IMR-90 (cell line): ENCODE results near the gene HSD11B1L. TPM values are rescaled to one million over a fixed set of nuclear protein-coding genes. Genes with fewer than 3 reads are reported as not detected.

ENCODE experiments used
- ATAC-seq: fragments of 200-7000 bp; cut with Tn5 transposase; 2 replicates; pipeline ENCODE4 v1.9.1; 2020; ENCODE audit warnings: low read depth, mild to moderate bottlenecking, moderate library complexity
- BruUV-seq: library from RNA; stranded (reverse); fragments of 400-500 nt; replicated peaks from 2 replicates; lab custom pipeline; 2021; lab: Mats Ljungman, UMichigan
- CTCF ChIA-PET: fragments of 300-600 bp; formaldehyde crosslinking; extraction: SDS; loops from one replicate; lab custom pipeline; 2021; ENCODE audit warnings: antibody characterized with exemption; lab: Yijun Ruan, JAX
- POLR2A ChIA-PET: fragments of 300-600 bp; sonication (Branson Sonifier 250); formaldehyde crosslinking; loops from one replicate; lab custom pipeline; 2022; ENCODE audit warnings: antibody characterized with exemption; ENCODE audit not compliant: unreplicated experiment; lab: Charles Lee
- DNase-seq: peaks from one replicate; pipeline ENCODE4 v3.0.0; 2013
- H2AFZ ChIP-seq: replicated peaks from 2 replicates; pipeline ENCODE3; 2013; ENCODE audit warnings: low read length, mild to moderate bottlenecking; ENCODE audit not compliant: poor library complexity
- H2AK5ac ChIP-seq: 2 replicates; pipeline ENCODE4 v1.6.1; 2013; ENCODE audit warnings: low read depth, low read length, inconsistent platforms
- H2AK9ac ChIP-seq: replicated peaks from 2 replicates; pipeline ENCODE3; 2013; ENCODE audit warnings: mild to moderate bottlenecking, low read depth, low read length, moderate library complexity; ENCODE audit not compliant: poor library complexity
- H2BK120ac ChIP-seq: 2 replicates; pipeline ENCODE4 v1.6.1; 2013; ENCODE audit warnings: low read depth, low read length, inconsistent platforms
- H2BK15ac ChIP-seq: 3 replicates; pipeline ENCODE4 v1.6.1; 2013; ENCODE audit warnings: low read depth, low read length, inconsistent platforms
- H2BK20ac ChIP-seq: 2 replicates; pipeline ENCODE4 v1.6.1; 2013; ENCODE audit warnings: low read depth, mild to moderate bottlenecking, inconsistent platforms, low read length, moderate library complexity
- H2BK5ac ChIP-seq: 2 replicates; pipeline ENCODE4 v1.6.1; 2013; ENCODE audit warnings: mild to moderate bottlenecking, low read depth, low read length, inconsistent platforms; ENCODE audit not compliant: poor library complexity, severe bottlenecking
- H3K14ac ChIP-seq: replicated peaks from 2 replicates; pipeline ENCODE4 v1.6.1; 2013; ENCODE audit warnings: low read depth, low read length, inconsistent platforms
- H3K18ac ChIP-seq: 2 replicates; pipeline ENCODE4 v1.6.1; 2013; ENCODE audit warnings: low read depth, low read length, control low read depth
- H3K23ac ChIP-seq: 2 replicates; pipeline ENCODE4 v1.6.1; 2013; ENCODE audit warnings: low read depth, low read length, inconsistent platforms
- H3K27ac ChIP-seq: 2 replicates; pipeline ENCODE4 v1.5.1; 2013; ENCODE audit warnings: mild to moderate bottlenecking, control low read depth, low read length; ENCODE audit not compliant: insufficient read depth
- H3K27me3 ChIP-seq: 2 replicates; pipeline ENCODE4 v1.6.1; 2013; ENCODE audit warnings: low read length; ENCODE audit not compliant: control insufficient read depth, insufficient read depth
- H3K36me3 ChIP-seq: 2 replicates; pipeline ENCODE4 v1.6.1; 2013; ENCODE audit warnings: low read length, mixed read lengths; ENCODE audit not compliant: control insufficient read depth, insufficient read depth
- H3K4ac ChIP-seq: 2 replicates; pipeline ENCODE4 v1.6.1; 2013; ENCODE audit warnings: low read depth, low read length, inconsistent platforms
- H3K4me1 ChIP-seq: 2 replicates; pipeline ENCODE4 v1.6.1; 2013; ENCODE audit warnings: low read length, mixed read lengths; ENCODE audit not compliant: control insufficient read depth, insufficient read depth
- H3K4me2 ChIP-seq: 2 replicates; pipeline ENCODE4 v1.6.1; 2013; ENCODE audit warnings: low read depth, mild to moderate bottlenecking, control low read depth, low read length, moderate library complexity
- H3K4me3 ChIP-seq: 2 replicates; pipeline ENCODE4 v1.5.1; 2013; ENCODE audit warnings: low read depth, mild to moderate bottlenecking, control low read depth, low read length, moderate library complexity; ENCODE audit not compliant: insufficient read depth
- H3K56ac ChIP-seq: 2 replicates; pipeline ENCODE4 v1.6.1; 2013; ENCODE audit warnings: low read length, inconsistent platforms; ENCODE audit not compliant: insufficient read depth; ENCODE audit errors: extremely low read depth
- H3K79me1 ChIP-seq, 2 experiments: 2 replicates each; pipeline ENCODE4 v1.6.1; 2013; ENCODE audit warnings: low read length in 2 of 2, inconsistent platforms in 1 of 2, low read depth in 1 of 2
- H3K9ac ChIP-seq: 2 replicates; pipeline ENCODE4 v1.6.1; 2013; ENCODE audit warnings: low read depth, low read length, control low read depth
- H3K9me1 ChIP-seq: 2 replicates; pipeline ENCODE4 v1.6.1; 2013; ENCODE audit warnings: low read length, inconsistent platforms; ENCODE audit not compliant: insufficient read depth
- H3K9me3 ChIP-seq: 2 replicates; pipeline ENCODE4 v1.6.1; 2013; ENCODE audit warnings: low read length; ENCODE audit not compliant: control insufficient read depth, insufficient read depth
- H4K20me1 ChIP-seq: 2 replicates; pipeline ENCODE4 v1.6.1; 2013; ENCODE audit warnings: low read length, inconsistent platforms; ENCODE audit not compliant: insufficient read depth
- H4K5ac ChIP-seq: 2 replicates; pipeline ENCODE4 v1.6.1; 2013; ENCODE audit warnings: mild to moderate bottlenecking, low read depth, low read length, control low read depth
- H4K8ac ChIP-seq, 2 experiments: 2 replicates each; pipeline ENCODE4 v1.6.1; 2013; ENCODE audit warnings: low read depth in 2 of 2, low read length in 2 of 2, control low read depth in 1 of 2, inconsistent platforms in 1 of 2
- H4K91ac ChIP-seq: 2 replicates; pipeline ENCODE4 v1.6.1; 2013; ENCODE audit warnings: low read depth, low read length, inconsistent platforms; ENCODE audit not compliant: insufficient read depth
- BHLHE40 ChIP-seq: fragments of 150-350 bp; IDR thresholded peaks from 2 replicates; pipeline ENCODE4 v1.6.1; 2016; ENCODE audit warnings: mild to moderate bottlenecking, low read depth, low read length
- CEBPB ChIP-seq: IDR thresholded peaks from 2 replicates; pipeline ENCODE4 v1.6.1; 2012; ENCODE audit warnings: low read depth, low read length, improper control_type of control experiment
- CHD1 ChIP-seq: IDR thresholded peaks from 2 replicates; pipeline ENCODE4 v1.6.1; 2012; ENCODE audit warnings: low read depth, low read length, improper control_type of control experiment
- FOS ChIP-seq: fragments of 150-350 bp; IDR thresholded peaks from 2 replicates; pipeline ENCODE4 v1.6.1; 2016; ENCODE audit warnings: low read depth, low read length
- MAFK ChIP-seq: IDR thresholded peaks from 2 replicates; pipeline ENCODE4 v1.6.1; 2012; ENCODE audit warnings: low read depth, low read length, improper control_type of control experiment
- MAZ ChIP-seq: IDR thresholded peaks from 2 replicates; pipeline ENCODE4 v1.6.1; 2012; ENCODE audit warnings: low read depth, mild to moderate bottlenecking, low read length, improper control_type of control experiment, moderate library complexity, borderline replicate concordance
- NFE2L2 ChIP-seq: fragments of 150-350 bp; IDR thresholded peaks from 2 replicates; pipeline ENCODE4 v1.6.1; 2016; ENCODE audit warnings: low read depth, mild to moderate bottlenecking, low read length
- POLR2A ChIP-seq: IDR thresholded peaks from 2 replicates; pipeline ENCODE4 v1.6.1; 2012; ENCODE audit warnings: mild to moderate bottlenecking, low read depth, low read length
- RAD21 ChIP-seq: IDR thresholded peaks from 2 replicates; pipeline ENCODE4 v1.6.1; 2012; ENCODE audit warnings: low read length, improper control_type of control experiment
- RCOR1 ChIP-seq: IDR thresholded peaks from 2 replicates; pipeline ENCODE4 v1.6.1; 2012; ENCODE audit warnings: mild to moderate bottlenecking, low read length, improper control_type of control experiment; ENCODE audit not compliant: insufficient replicate concordance
- SMC3 ChIP-seq: fragments of 150-350 bp; IDR thresholded peaks from 2 replicates; pipeline ENCODE4 v1.6.1; 2016; ENCODE audit warnings: low read depth, mild to moderate bottlenecking, antibody characterized with exemption, low read length, moderate library complexity
- WGBS, 2 experiments: methylation state at CpG; one replicate each; pipeline versions ENCODE4 v1.1.5 to v1.1.7; 2013; ENCODE audit warnings: missing lambda C conversion rate in 2 of 2; ENCODE audit not compliant: insufficient read length in 1 of 2; ENCODE audit errors: extremely low coverage in 2 of 2; 5-methylcytosine and 5-hydroxymethylcytosine counted together
- dilution Hi-C: fragments of 300-500 bp; cut with HindIII; formaldehyde crosslinking; loops from one replicate; pipeline ENCODE4 v1.14.3; 2018; ENCODE audit warnings: low sequenced_read_pairs; ENCODE audit not compliant: unreplicated experiment
- in situ Hi-C: fragments of 300-500 bp; cut with MboI; formaldehyde crosslinking; loops from 3 replicates; pipeline ENCODE4 v1.14.3; 2019; ENCODE audit warnings: low sequenced_read_pairs, inconsistent platforms, mixed read lengths
- intact Hi-C: fragments of 100-400 bp; cut with micrococcal nuclease; formaldehyde crosslinking; loops from 2 replicates; pipeline ENCODE4 v1.10.0; 2022
- polyA plus RNA-seq, 3 experiments: library from polyadenylated mRNA; depleted of rRNA; stranded (reverse); fragments of >200 nt; gene quantifications; 2 replicates each; pipeline ENCODE4 v1.2.3, GENCODE V29; 2012; ENCODE audit warnings: low replicate concordance in 1 of 3
- total RNA-seq: library from RNA; depleted of rRNA; stranded (reverse); fragments of >200 nt; gene quantifications from 2 replicates; pipeline ENCODE4 v1.2.3, GENCODE V29; 2012
- TF ChIP-seq, protein P1 (sequence below): fragments of 150-350 bp; IDR thresholded peaks from 2 replicates; pipeline ENCODE4 v1.6.1; 2016; ENCODE audit warnings: low read depth, mild to moderate bottlenecking, low read length, moderate library complexity, borderline replicate concordance
- TF ChIP-seq, protein P2 (sequence below): conservative IDR thresholded peaks from 2 replicates; pipeline ENCODE4 v1.5.1; 2012; ENCODE audit warnings: mild to moderate bottlenecking, low read depth, low read length, improper control_type of control experiment
- TF ChIP-seq, protein P3 (sequence below): fragments of 150-350 bp; IDR thresholded peaks from 2 replicates; pipeline ENCODE4 v1.6.1; 2017; ENCODE audit warnings: mild to moderate bottlenecking, antibody characterized with exemption, low read length, low read depth

The HSD11B1L gene
- total and polyA plus RNA-seq, 2 of the 4 experiments (the other 2 are of a cell fraction), result 2.2 to 7.2 TPM

DNA sequence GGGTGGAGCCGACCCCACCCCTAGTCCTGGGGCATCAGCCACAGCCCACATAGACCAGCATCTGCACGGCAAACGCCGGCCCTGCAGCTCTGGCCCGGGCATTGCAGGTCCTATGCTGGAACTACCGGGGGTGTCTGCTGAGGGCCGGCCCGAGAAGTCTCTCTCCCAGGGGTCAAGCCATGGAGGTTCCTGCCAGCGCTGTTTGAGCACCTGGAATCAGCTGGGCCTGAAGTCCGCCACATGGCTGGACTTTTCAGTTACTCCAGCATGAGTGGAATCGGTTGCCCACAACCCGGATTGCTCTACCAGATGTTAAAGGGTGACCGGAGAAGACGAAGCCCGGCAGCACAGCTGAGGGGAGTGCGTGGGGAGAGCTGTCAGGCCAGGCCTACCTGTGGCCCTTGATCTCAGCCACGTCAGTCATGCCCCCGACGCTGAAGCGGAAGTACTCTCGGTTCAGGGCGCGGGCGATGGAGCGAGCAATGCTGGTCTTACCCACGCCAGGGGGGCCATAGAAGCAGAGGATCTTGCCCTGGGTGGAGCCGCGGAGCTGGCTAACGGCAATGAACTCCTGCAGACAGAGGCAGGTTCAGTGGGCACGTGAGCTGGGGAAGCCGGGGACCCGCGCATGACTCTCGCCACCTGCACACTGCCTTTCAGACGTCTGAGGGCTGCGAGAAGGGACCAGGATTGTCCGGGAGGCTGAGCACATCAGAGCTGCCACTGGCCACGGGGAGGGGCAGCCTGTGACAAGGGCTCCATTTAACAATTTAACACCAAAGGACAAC lies 18.0 kb downstream of the HSD11B1L start:
- ChIA-PET POLR2A (no interaction called here), CTCF (no interaction called here)
- Histone ChIP-seq H3K9ac (no peak overlapping the region), H3K18ac (no peak overlapping the region), H3K9me1 (0 out of 2 replicates have a peak, but pooled peaks cover 2% of the 10 kb centered on the region), H3K4me2 (no peak overlapping the region), H2AFZ (no peak overlapping the region), H2AK9ac (peak overlapping the region; percentile 15), H3K36me3 (peaks cover 66% of the 10 kb centered on the region), H3K23ac (no peak overlapping the region), H2BK15ac (no peak overlapping the region), H2AK5ac (no peak overlapping the region), H3K56ac (no peak overlapping the region), H3K4ac (no peak overlapping the region), H3K4me3 (no peak overlapping the region), H3K4me1 (0 out of 2 replicates have a peak, but pooled peaks cover 2% of the 10 kb centered on the region), H2BK120ac (no peak overlapping the region), H3K79me1 (peaks cover 12 to 64% of the 10 kb centered on the region in 2 experiments; a peak in 3 of 4 replicates), H4K20me1 (peaks cover 56% of the 10 kb centered on the region), H3K9me3 (no peaks in the 10 kb centered on the region), H4K8ac (no peak overlapping the region), H3K27ac (no peak overlapping the region), H4K91ac (no peak overlapping the region), H3K27me3 (no peaks in the 10 kb centered on the region), H3K14ac (no peak overlapping the region), H4K5ac (no peak overlapping the region), H2BK5ac (no peak overlapping the region), H2BK20ac (no peak overlapping the region)
- WGBS, 2 experiments, result 91% methylated on average over 22 of the region's 38 CpGs; no CpG with 5 or more reads in 1 of the 2 experiments
- intact Hi-C loops (no loop called here), dilution Hi-C loops (no loop called here), in situ Hi-C loops (no loop called here)
- no TSS peak for BruUV-seq
- ATAC-seq, result no peak
- TF ChIP-seq SMC3, result no peak
- no peak for TF ChIP-seq RAD21
- TF ChIP-seq, protein P1, sequence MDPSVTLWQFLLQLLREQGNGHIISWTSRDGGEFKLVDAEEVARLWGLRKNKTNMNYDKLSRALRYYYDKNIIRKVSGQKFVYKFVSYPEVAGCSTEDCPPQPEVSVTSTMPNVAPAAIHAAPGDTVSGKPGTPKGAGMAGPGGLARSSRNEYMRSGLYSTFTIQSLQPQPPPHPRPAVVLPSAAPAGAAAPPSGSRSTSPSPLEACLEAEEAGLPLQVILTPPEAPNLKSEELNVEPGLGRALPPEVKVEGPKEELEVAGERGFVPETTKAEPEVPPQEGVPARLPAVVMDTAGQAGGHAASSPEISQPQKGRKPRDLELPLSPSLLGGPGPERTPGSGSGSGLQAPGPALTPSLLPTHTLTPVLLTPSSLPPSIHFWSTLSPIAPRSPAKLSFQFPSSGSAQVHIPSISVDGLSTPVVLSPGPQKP, result no peak
- no peak for TF ChIP-seq CEBPB
- TF ChIP-seq, protein P2, sequence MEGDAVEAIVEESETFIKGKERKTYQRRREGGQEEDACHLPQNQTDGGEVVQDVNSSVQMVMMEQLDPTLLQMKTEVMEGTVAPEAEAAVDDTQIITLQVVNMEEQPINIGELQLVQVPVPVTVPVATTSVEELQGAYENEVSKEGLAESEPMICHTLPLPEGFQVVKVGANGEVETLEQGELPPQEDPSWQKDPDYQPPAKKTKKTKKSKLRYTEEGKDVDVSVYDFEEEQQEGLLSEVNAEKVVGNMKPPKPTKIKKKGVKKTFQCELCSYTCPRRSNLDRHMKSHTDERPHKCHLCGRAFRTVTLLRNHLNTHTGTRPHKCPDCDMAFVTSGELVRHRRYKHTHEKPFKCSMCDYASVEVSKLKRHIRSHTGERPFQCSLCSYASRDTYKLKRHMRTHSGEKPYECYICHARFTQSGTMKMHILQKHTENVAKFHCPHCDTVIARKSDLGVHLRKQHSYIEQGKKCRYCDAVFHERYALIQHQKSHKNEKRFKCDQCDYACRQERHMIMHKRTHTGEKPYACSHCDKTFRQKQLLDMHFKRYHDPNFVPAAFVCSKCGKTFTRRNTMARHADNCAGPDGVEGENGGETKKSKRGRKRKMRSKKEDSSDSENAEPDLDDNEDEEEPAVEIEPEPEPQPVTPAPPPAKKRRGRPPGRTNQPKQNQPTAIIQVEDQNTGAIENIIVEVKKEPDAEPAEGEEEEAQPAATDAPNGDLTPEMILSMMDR, result no peak
- TF ChIP-seq MAFK, result no peak
- TF ChIP-seq BHLHE40, result no peak
- TF ChIP-seq RCOR1, result no peak
- TF ChIP-seq MAZ, result no peak
- no peak for TF ChIP-seq CHD1
- TF ChIP-seq POLR2A, result no peak
- TF ChIP-seq, protein P3, sequence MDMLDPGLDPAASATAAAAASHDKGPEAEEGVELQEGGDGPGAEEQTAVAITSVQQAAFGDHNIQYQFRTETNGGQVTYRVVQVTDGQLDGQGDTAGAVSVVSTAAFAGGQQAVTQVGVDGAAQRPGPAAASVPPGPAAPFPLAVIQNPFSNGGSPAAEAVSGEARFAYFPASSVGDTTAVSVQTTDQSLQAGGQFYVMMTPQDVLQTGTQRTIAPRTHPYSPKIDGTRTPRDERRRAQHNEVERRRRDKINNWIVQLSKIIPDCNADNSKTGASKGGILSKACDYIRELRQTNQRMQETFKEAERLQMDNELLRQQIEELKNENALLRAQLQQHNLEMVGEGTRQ, result no peak
- TF ChIP-seq NFE2L2, result no peak
- no peak for TF ChIP-seq FOS
- DNase-seq, result no peak
